ENCODE data around the gene LDHA. TPM values are rescaled to one million over a fixed set of nuclear protein-coding genes. Genes with fewer than 3 reads are reported as not detected.

LDHA gene
- total RNA-seq (2022; extraction: Qiagen RNA extraction): 2,159 to 3,499 TPM (median 2,474 TPM) in 5 replicates

GRCh38 chr11:18394275-18394927, at the start of gene LDHA:
Gene LDHA (plus strand): TSS chr11:18394563. CDS start chr11:18396843, 2,280 bp downstream.

GRCh38 chr11:18455686-18456372, 61.5 kb downstream of the LDHA start, which contains the start of gene LDHAL6A:
Gene LDHAL6A (plus strand): TSS chr11:18455856. CDS start chr11:18456681, 825 bp downstream.

Other genes with a start within 250 kb of the LDHA start
- not detected in 5 replicates for gene MRGPRX4, start 221.7 kb upstream of the LDHA start, total RNA-seq (2022; extraction: Qiagen RNA extraction)
- not detected in 5 replicates for gene SAA4, start 157.8 kb upstream of the LDHA start, total RNA-seq (2022; extraction: Qiagen RNA extraction)
- 0.22 to 0.24 TPM (median 0.22 TPM) in 3 of 5 replicates, not detected in the others for gene SAA2, start 145.9 kb upstream of the LDHA start, total RNA-seq (2022; extraction: Qiagen RNA extraction)
- gene SAA1, start 128.3 kb upstream of the LDHA start, total RNA-seq (2022; extraction: Qiagen RNA extraction): 0.42 to 1.3 TPM (median 0.66 TPM) in 5 replicates
- 11.7 to 17.9 TPM (median 12.2 TPM) in 5 replicates for gene HPS5, start 72.4 kb upstream of the LDHA start, total RNA-seq (2022; extraction: Qiagen RNA extraction)
- 32.5 to 42.3 TPM (median 36.0 TPM) in 5 replicates for gene GTF2H1, start 72.0 kb upstream of the LDHA start, total RNA-seq (2022; extraction: Qiagen RNA extraction)
- 0.14 to 0.37 TPM (median 0.14 TPM) in 3 of 5 replicates, not detected in the others for gene LDHC, start 17.8 kb downstream of the LDHA start, total RNA-seq (2022; extraction: Qiagen RNA extraction)
- not detected in 5 replicates for gene LDHAL6A, start 61.3 kb downstream of the LDHA start, total RNA-seq (2022; extraction: Qiagen RNA extraction)
- 84.5 to 115 TPM (median 102 TPM) in 5 replicates for gene TSG101, start 132.4 kb downstream of the LDHA start, total RNA-seq (2022; extraction: Qiagen RNA extraction)
- gene UEVLD, start 194.2 kb downstream of the LDHA start, total RNA-seq (2022; extraction: Qiagen RNA extraction): 17.3 to 24.6 TPM (median 21.3 TPM) in 5 replicates
- 1.6 to 2.6 TPM (median 2.1 TPM) in 5 replicates for gene MISFA, start 205.2 kb downstream of the LDHA start, total RNA-seq (2022; extraction: Qiagen RNA extraction)
- 13.4 to 19.5 TPM (median 17.1 TPM) in 5 replicates for gene SPTY2D1, start 239.8 kb downstream of the LDHA start, total RNA-seq (2022; extraction: Qiagen RNA extraction)

Measured in A549 treated with CORT108297 at 1 μM for 4 hours (cell line).